ENCODE measurements around the gene ITPA. TPM values are rescaled to one million over a fixed set of nuclear protein-coding genes. Genes with fewer than 3 reads are reported as not detected.

The ITPA gene
- total and polyA plus RNA-seq, 2 donors (not counting 3 experiments of a cell fraction or from before 2014, with no cell fraction given), result 43.2 to 65.0 TPM

- POLR2A ChIA-PET, result no interaction called here
- Histone ChIP-seq H3K4me2 (ENCODE audit: insufficient read depth, low read length) (no peak overlapping the region), H3K79me2 (ENCODE audit: control insufficient read depth, insufficient read depth, low read length) (no peaks in the 10 kb centered on the region), H3K36me3 (ENCODE audit: control insufficient read depth in 2 of 2, extremely low read depth in 1 of 2, insufficient read depth in 2 of 2, low read length in 2 of 2) (peaks cover 7 to 26% of the 10 kb centered on the region in 2 experiments), H3K9me3 (replicated peaks; ENCODE audit: control insufficient read depth, insufficient read depth, low read length) (no peaks in the 10 kb centered on the region), H3K4me3 (replicated peaks in 1 of 3; ENCODE audit: insufficient read depth in 1 of 3, low read depth in 1 of 3, low read length in 3 of 3) (no peak overlapping the region), H2AFZ (ENCODE audit: low read depth, low read length) (no peak overlapping the region), H3K27ac (ENCODE audit: insufficient read depth, low read depth, low read length) (no peak overlapping the region), H3K27me3 (ENCODE audit: control insufficient read depth in 2 of 2, insufficient read depth in 2 of 2, low read length in 2 of 2) (no peaks in the 10 kb centered on the region), H3K4me1 (ENCODE audit: control insufficient read depth, extremely low read depth, insufficient read depth, low read length) (no peaks in the 10 kb centered on the region), H4K20me1 (replicated peaks; ENCODE audit: control insufficient read depth, extremely low read depth, insufficient read depth, low read length) (no peaks in the 10 kb centered on the region), H3K9me1 (replicated peaks; ENCODE audit: control insufficient read depth, extremely low read depth, insufficient read depth, low read length) (no peaks in the 10 kb centered on the region), H3K9ac (replicated peaks; ENCODE audit: extremely low read depth, insufficient read depth, low read length) (no peak overlapping the region)
- TF ChIP-seq MAX (IDR thresholded peaks at IDR 0.05; ENCODE audit: insufficient read depth, insufficient read length) (no peak), EZH2 (IDR thresholded peaks at IDR 0.05; ENCODE audit: borderline replicate concordance, low read depth, low read length, severe bottlenecking) (no peak)
- CTCF ChIA-PET, result no interaction called here
- intact Hi-C loops (cut with micrococcal nuclease) (no loop called here), dilution Hi-C loops (cut with MboI; ENCODE audit: extremely low pct_ligation_motif_present, low sequenced_read_pairs) (no loop called here)
- FAIRE-seq, result no peak
- DNase-seq (ENCODE audit: low read depth, low spot score), result no peak
- BruUV-seq (replicated peaks), result no TSS peak
Observed at GRCh38 chr20:3255728-3256127, 46.4 kb downstream of the ITPA start.

GRCh38 chr20:3258429-3258828 lies 49.1 kb downstream of the ITPA start:
- intact Hi-C loops (cut with micrococcal nuclease), result no loop called here
- no peaks in the 10 kb centered on the region for H3K79me2 ChIP-seq (ENCODE audit: control insufficient read depth, insufficient read depth, low read length)
- no TSS peak for BruUV-seq (replicated peaks)
- H3K9me3 ChIP-seq (replicated peaks; ENCODE audit: control insufficient read depth, insufficient read depth, low read length), result no peaks in the 10 kb centered on the region
- POLR2A ChIA-PET, result no interaction called here
- H3K4me3 ChIP-seq (replicated peaks in 1 of 3; ENCODE audit: insufficient read depth in 1 of 3, low read depth in 1 of 3, low read length in 3 of 3), result no peak overlapping the region
- dilution Hi-C loops (cut with MboI; ENCODE audit: extremely low pct_ligation_motif_present, low sequenced_read_pairs), result no loop called here
- no peak for TF ChIP-seq MAX (IDR thresholded peaks at IDR 0.05; ENCODE audit: insufficient read depth, insufficient read length)
- no peak for TF ChIP-seq EZH2 (IDR thresholded peaks at IDR 0.05; ENCODE audit: borderline replicate concordance, low read depth, low read length, severe bottlenecking)
- no peak for TF ChIP-seq GATA2 (IDR thresholded peaks at IDR 0.05; ENCODE audit: insufficient read depth, insufficient read length, low read depth, low read length)
- no peak for TF ChIP-seq CTCF (IDR thresholded peaks at IDR 0.05; ENCODE audit: extremely low read depth in 1 of 2, insufficient read depth in 1 of 2, low read depth in 1 of 2, low read length in 2 of 2)
- TF ChIP-seq MYC (IDR thresholded peaks at IDR 0.05; ENCODE audit: low read depth, low read length), result no peak
- no peak for TF ChIP-seq POLR2AphosphoS5 (IDR thresholded peaks at IDR 0.05; ENCODE audit: insufficient read depth, low read depth, low read length)
- no peak for TF ChIP-seq JUN (IDR thresholded peaks at IDR 0.05; ENCODE audit: borderline replicate concordance, insufficient read depth, insufficient read length, low read depth)
- no peak for TF ChIP-seq POLR2A (IDR thresholded peaks at IDR 0.05; ENCODE audit: low read depth, low read length)
- TF ChIP-seq FOS (IDR thresholded peaks at IDR 0.05; ENCODE audit: borderline replicate concordance, insufficient read depth, low read length), result no peak
- H3K27ac ChIP-seq (ENCODE audit: insufficient read depth, low read depth, low read length), result no peak overlapping the region
- H4K20me1 ChIP-seq (replicated peaks; ENCODE audit: control insufficient read depth, extremely low read depth, insufficient read depth, low read length), result no peaks in the 10 kb centered on the region
- DNase-seq (ENCODE audit: low read depth, low spot score) (no peak), FAIRE-seq (no peak)
- H3K4me1 ChIP-seq (ENCODE audit: control insufficient read depth, extremely low read depth, insufficient read depth, low read length), result no peaks in the 10 kb centered on the region
- no peaks in the 10 kb centered on the region for H3K9me1 ChIP-seq (replicated peaks; ENCODE audit: control insufficient read depth, extremely low read depth, insufficient read depth, low read length)
- no peak overlapping the region for H3K4me2 ChIP-seq (ENCODE audit: insufficient read depth, low read length)
- H3K27me3 ChIP-seq (ENCODE audit: control insufficient read depth in 2 of 2, insufficient read depth in 2 of 2, low read length in 2 of 2), result no peaks in the 10 kb centered on the region
- H3K36me3 ChIP-seq (ENCODE audit: control insufficient read depth in 2 of 2, extremely low read depth in 1 of 2, insufficient read depth in 2 of 2, low read length in 2 of 2), result peaks cover 6 to 22% of the 10 kb centered on the region in 2 experiments
- no peak overlapping the region for H2AFZ ChIP-seq (ENCODE audit: low read depth, low read length)
- H3K9ac ChIP-seq (replicated peaks; ENCODE audit: extremely low read depth, insufficient read depth, low read length), result no peak overlapping the region
- CTCF ChIA-PET, result interaction anchor here (1.4 kb wide), 2 partner anchors 10 to 18 kb away, joined by 6 to 7 read pairs; no protein-coding TSS in a partner anchor
